22Rv1 (cell line): ENCODE data around the gene TXLNB.

Experiments
- ZFX ChIP-seq: fragments of 450-650 bp; IDR thresholded peaks from 2 replicates; pipeline ENCODE4 v1.6.1; 2017; ENCODE audit warnings: antibody characterized with exemption, borderline replicate concordance
- TF ChIP-seq, protein P1 (sequence below): fragments of 450-650 bp; IDR thresholded peaks from 2 replicates; pipeline ENCODE4 v1.5.1; 2017; ENCODE audit warnings: mild to moderate bottlenecking

DNA sequence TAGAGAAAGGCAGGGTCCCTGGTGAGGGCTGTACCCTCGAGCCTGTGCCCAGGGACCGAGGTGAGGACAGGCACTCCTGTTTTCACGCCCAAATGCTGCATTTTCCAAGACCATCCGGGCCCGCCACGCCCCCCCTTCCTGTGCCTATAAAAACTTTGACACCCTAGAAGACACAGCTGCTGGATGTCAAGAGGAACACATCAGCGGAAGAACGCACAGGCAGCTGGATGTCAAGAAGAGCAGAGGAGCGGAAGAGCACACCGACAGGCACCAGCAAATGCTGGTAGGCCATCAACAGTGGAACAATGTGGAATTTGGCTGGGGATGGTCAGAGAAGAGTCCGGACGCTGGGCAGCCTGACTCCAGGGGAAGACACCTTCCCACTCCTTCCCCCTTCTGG, 56.1 kb downstream of the TXLNB start:
- TF ChIP-seq, protein P1, sequence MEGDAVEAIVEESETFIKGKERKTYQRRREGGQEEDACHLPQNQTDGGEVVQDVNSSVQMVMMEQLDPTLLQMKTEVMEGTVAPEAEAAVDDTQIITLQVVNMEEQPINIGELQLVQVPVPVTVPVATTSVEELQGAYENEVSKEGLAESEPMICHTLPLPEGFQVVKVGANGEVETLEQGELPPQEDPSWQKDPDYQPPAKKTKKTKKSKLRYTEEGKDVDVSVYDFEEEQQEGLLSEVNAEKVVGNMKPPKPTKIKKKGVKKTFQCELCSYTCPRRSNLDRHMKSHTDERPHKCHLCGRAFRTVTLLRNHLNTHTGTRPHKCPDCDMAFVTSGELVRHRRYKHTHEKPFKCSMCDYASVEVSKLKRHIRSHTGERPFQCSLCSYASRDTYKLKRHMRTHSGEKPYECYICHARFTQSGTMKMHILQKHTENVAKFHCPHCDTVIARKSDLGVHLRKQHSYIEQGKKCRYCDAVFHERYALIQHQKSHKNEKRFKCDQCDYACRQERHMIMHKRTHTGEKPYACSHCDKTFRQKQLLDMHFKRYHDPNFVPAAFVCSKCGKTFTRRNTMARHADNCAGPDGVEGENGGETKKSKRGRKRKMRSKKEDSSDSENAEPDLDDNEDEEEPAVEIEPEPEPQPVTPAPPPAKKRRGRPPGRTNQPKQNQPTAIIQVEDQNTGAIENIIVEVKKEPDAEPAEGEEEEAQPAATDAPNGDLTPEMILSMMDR, result no peak
- TF ChIP-seq ZFX, result no peak
